ENCODE data around the gene EFCAB12. TPM values are rescaled to one million over a fixed set of nuclear protein-coding genes. Genes with fewer than 3 reads are reported as not detected.

EFCAB12 gene
- total RNA-seq, 1 donor from 2014 or later: 0.13 TPM

DNA sequence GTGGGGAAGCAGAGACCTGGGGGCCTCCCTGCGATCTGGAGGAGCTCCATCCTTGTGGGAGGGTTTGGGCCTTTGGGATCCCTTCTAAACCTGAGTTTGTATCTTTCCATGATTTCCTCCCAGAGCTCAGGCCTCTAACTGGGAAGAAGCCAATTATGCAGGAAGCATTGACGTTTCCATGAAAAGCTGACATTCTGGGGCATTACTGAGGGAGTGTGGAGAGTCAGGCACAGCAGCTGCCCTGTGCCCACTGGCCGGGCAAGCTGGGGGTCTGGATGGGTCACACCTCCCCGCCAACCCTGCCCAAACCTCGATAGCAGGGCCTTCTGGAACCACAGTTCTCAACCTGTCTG, 74.9 kb downstream of the EFCAB12 start:
- no peak overlapping the region for H3K4me3 Mint-ChIP-seq
- H3K9me3 ChIP-seq (ENCODE audit: low read depth): no peaks in the 10 kb centered on the region
- no peaks in the 10 kb centered on the region for H4K20me1 ChIP-seq (ENCODE audit: low read depth)
- no peaks in the 10 kb centered on the region for H3K79me2 ChIP-seq (ENCODE audit: low read depth)
- no peaks in the 10 kb centered on the region for H3K36me3 ChIP-seq
- H3K4me1 Mint-ChIP-seq: peaks cover 2% of the 10 kb centered on the region
- no peaks in the 10 kb centered on the region for H3K27me3 ChIP-seq
- TF ChIP-seq EZH2 (IDR thresholded peaks at IDR 0.05) (no peak), EZH2phosphoT487 (IDR thresholded peaks at IDR 0.05) (no peak)
- TF ChIP-seq, protein P1, sequence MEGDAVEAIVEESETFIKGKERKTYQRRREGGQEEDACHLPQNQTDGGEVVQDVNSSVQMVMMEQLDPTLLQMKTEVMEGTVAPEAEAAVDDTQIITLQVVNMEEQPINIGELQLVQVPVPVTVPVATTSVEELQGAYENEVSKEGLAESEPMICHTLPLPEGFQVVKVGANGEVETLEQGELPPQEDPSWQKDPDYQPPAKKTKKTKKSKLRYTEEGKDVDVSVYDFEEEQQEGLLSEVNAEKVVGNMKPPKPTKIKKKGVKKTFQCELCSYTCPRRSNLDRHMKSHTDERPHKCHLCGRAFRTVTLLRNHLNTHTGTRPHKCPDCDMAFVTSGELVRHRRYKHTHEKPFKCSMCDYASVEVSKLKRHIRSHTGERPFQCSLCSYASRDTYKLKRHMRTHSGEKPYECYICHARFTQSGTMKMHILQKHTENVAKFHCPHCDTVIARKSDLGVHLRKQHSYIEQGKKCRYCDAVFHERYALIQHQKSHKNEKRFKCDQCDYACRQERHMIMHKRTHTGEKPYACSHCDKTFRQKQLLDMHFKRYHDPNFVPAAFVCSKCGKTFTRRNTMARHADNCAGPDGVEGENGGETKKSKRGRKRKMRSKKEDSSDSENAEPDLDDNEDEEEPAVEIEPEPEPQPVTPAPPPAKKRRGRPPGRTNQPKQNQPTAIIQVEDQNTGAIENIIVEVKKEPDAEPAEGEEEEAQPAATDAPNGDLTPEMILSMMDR (IDR thresholded peaks at IDR 0.05): no peak
- no peak for DNase-seq (ENCODE audit: low spot score)
- no peaks in the 10 kb centered on the region for H3K4me1 ChIP-seq
- H3K36me3 Mint-ChIP-seq: no peaks in the 10 kb centered on the region
- no peak overlapping the region for H3K4me3 ChIP-seq
- no peak overlapping the region for H3K27ac Mint-ChIP-seq
- H3K9me3 Mint-ChIP-seq: no peaks in the 10 kb centered on the region
- no peak overlapping the region for H3K9ac ChIP-seq
- H3K27ac ChIP-seq: no peak overlapping the region
- H3K27me3 Mint-ChIP-seq (ENCODE audit: insufficient read depth, low read depth): peaks cover 9% of the 10 kb centered on the region
- H2AFZ ChIP-seq (replicated peaks): no peak overlapping the region
- H3F3A ChIP-seq (ENCODE audit: low read depth): no peaks in the 10 kb centered on the region
- H3K4me2 ChIP-seq: no peak overlapping the region

DNA sequence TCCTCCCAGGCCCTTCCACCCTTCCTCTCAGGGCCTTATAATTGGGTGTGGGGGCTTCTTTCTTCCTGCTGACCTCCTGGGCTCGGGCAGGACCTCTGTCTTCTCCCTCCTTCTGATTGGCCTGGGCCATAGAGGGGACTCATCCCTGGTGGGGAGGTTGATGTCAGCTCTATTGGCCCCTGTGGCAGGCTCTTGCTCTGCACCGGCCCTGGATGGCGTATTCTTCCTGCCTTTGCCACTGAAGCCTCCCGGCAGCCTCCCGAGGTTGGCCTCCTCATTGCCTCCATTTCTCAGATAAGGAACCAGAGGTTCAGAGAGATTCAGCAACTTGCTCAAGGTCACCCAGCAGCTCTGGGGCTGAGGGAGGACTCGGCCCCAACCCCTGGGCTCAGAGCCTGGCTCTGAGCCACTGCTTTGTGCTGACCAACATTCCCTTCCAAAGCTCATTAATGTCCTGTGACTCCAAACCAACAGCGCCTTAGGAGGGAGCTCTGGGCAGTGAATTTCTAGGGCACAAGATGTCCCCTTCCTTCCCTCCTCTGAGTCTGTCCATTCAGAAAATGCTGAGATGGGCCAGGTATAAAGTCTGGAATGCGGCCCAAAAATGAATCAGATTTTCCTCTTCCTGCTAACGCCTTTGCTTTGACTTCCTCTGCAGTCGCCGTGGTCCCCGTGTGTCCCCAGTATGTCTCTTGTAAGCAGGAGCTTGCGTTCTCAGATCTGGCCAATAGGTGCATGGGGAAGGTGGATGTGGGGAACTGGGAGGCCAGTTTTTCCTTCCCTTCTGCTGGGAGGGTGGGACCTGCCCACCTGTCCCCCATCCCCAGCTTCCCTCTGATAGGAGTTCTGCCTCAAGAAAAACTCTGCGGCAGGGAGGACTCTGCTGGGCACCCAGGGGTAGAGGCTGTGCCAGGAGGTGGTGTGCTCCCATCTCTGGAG, 75.5 kb downstream of the EFCAB12 start:
- no peaks in the 10 kb centered on the region for H3K36me3 ChIP-seq
- DNase-seq (ENCODE audit: low spot score): no peak
- no peaks in the 10 kb centered on the region for H3K9me3 ChIP-seq (ENCODE audit: low read depth)
- no peaks in the 10 kb centered on the region for H3K4me1 ChIP-seq
- Mint-ChIP-seq H3K27me3 (ENCODE audit: insufficient read depth, low read depth) (peaks cover 11% of the 10 kb centered on the region), H3K4me3 (no peak overlapping the region), H3K9me3 (no peaks in the 10 kb centered on the region), H3K27ac (peak overlapping the region; percentile 74), H3K36me3 (no peaks in the 10 kb centered on the region), H3K4me1 (peaks cover 2% of the 10 kb centered on the region)
- TF ChIP-seq EZH2phosphoT487 (IDR thresholded peaks at IDR 0.05): no peak
- TF ChIP-seq, protein P1 (IDR thresholded peaks at IDR 0.05): no peak
- TF ChIP-seq EZH2 (IDR thresholded peaks at IDR 0.05): no peak
- no peak overlapping the region for H3K27ac ChIP-seq
- H4K20me1 ChIP-seq (ENCODE audit: low read depth): no peaks in the 10 kb centered on the region
- no peak overlapping the region for H3K4me2 ChIP-seq
- no peaks in the 10 kb centered on the region for H3K27me3 ChIP-seq
- no peak overlapping the region for H2AFZ ChIP-seq (replicated peaks)
- no peak overlapping the region for H3K4me3 ChIP-seq
- H3K9ac ChIP-seq: no peak overlapping the region
- H3K79me2 ChIP-seq (ENCODE audit: low read depth): no peaks in the 10 kb centered on the region
- no peaks in the 10 kb centered on the region for H3F3A ChIP-seq (ENCODE audit: low read depth)

DNA sequence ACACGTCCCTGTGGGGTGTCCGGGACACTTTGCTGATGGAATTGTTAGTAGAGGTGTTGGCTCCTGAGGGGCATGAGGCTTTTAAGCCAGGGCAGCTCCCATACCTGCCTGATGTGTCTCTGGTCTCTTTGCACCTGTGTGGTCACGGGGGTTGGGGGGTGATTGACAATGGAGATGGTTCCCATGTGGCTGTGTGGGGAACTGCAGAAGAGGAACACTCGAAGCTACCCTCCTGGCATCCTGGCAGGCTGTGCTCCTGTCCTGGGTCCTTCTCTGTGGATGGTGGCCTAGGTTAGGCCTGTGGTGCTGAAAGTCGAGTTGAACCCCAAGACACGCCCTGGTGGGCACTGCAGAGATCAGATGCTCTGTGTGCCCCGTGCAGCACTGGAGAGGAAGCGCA, 76.4 kb downstream of the EFCAB12 start:
- Mint-ChIP-seq H3K4me3 (no peak overlapping the region), H3K4me1 (peaks cover 7% of the 10 kb centered on the region), H3K36me3 (no peaks in the 10 kb centered on the region), H3K9me3 (no peaks in the 10 kb centered on the region), H3K27me3 (ENCODE audit: insufficient read depth, low read depth) (peaks cover 6% of the 10 kb centered on the region), H3K27ac (no peak overlapping the region)
- Histone ChIP-seq H4K20me1 (ENCODE audit: low read depth) (no peaks in the 10 kb centered on the region), H3K4me2 (no peak overlapping the region), H3K9ac (no peak overlapping the region), H3K4me1 (no peaks in the 10 kb centered on the region), H3K36me3 (no peaks in the 10 kb centered on the region), H3K79me2 (ENCODE audit: low read depth) (no peaks in the 10 kb centered on the region), H3K4me3 (no peak overlapping the region), H2AFZ (replicated peaks) (no peak overlapping the region), H3K27me3 (no peaks in the 10 kb centered on the region), H3F3A (ENCODE audit: low read depth) (no peaks in the 10 kb centered on the region), H3K9me3 (ENCODE audit: low read depth) (no peaks in the 10 kb centered on the region), H3K27ac (no peak overlapping the region)
- TF ChIP-seq, protein P1 (IDR thresholded peaks at IDR 0.05): peak; percentile 41
- no peak for TF ChIP-seq EZH2phosphoT487 (IDR thresholded peaks at IDR 0.05)
- no peak for DNase-seq (ENCODE audit: low spot score)

Small RNA genes lying within 50 kb of the gene (small RNA-seq; reads per million reads assigned to genes)
- 38.5 reads per million, percentile 97 among the genes with 10 or more reads in this experiment for gene SNORA7B

Other genes starting within 250 kb of the EFCAB12 start
- 424 and 495 TPM in 2 replicates for gene CNBP, start 244.7 kb downstream of the EFCAB12 start, total RNA-seq (ENCODE audit: low replicate concordance)
- gene COPG1, start 179.0 kb downstream of the EFCAB12 start, total RNA-seq (ENCODE audit: low replicate concordance): 65.4 and 79.3 TPM in 2 replicates
- 25.1 and 28.6 TPM in 2 replicates for gene HMCES, start 149.8 kb downstream of the EFCAB12 start, total RNA-seq (ENCODE audit: low replicate concordance)
- 35.0 and 46.3 TPM in 2 replicates for gene MBD4, start 11.3 kb upstream of the EFCAB12 start, total RNA-seq (ENCODE audit: low replicate concordance)
- 31.8 and 48.0 TPM in 2 replicates for gene IFT122, start 11.6 kb upstream of the EFCAB12 start, total RNA-seq (ENCODE audit: low replicate concordance)
- gene RHO, start 100.0 kb upstream of the EFCAB12 start, total RNA-seq (ENCODE audit: low replicate concordance): not detected in 2 replicates
- not detected in 2 replicates for gene H1-8, start 114.5 kb upstream of the EFCAB12 start, total RNA-seq (ENCODE audit: low replicate concordance)
- 9.0 and 12.9 TPM in 2 replicates for gene PLXND1, start 178.0 kb upstream of the EFCAB12 start, total RNA-seq (ENCODE audit: low replicate concordance)

All from neural progenitor cell (in vitro differentiated cells).